ENCODE results near the gene CABLES2.

GRCh38 chr20:62425281-62426058, 18.4 kb upstream of the CABLES2 start:
- TF ChIP-seq CTCF (IDR thresholded peaks at IDR 0.05; ENCODE audit: low read length) (no peak), EZH2 (IDR thresholded peaks at IDR 0.05; ENCODE audit: borderline replicate concordance, low read length) (no peak)

Data from OCI-LY1 (cell line).